Gastrocnemius medialis (tissue), 4 donors: ENCODE data around the gene ACHE. TPM values are rescaled to one million over a fixed set of nuclear protein-coding genes. Genes with fewer than 3 reads are reported as not detected.

Experiments used
- ATAC-seq, 2 donors: fragments of 150-250 bp; one replicate each; pipeline ENCODE4 v1.9.1; 2016
- DNase-seq, 2 donors: peaks; one replicate each; pipeline ENCODE4 v3.0.0-alpha.2; 2019
- H3K27ac ChIP-seq, 4 donors: fragments of 200-600 bp; sonication (generic); 1 replicate in 1 of 4; 2 replicates in 3 of 4; pipeline ENCODE4 v1.5.1; 2016 to 2018; ENCODE audit warnings: mild to moderate bottlenecking in 2 of 4, moderate library complexity in 1 of 4
- H3K27me3 ChIP-seq, 3 donors: fragments of 200-600 bp; sonication (generic) in 2 of 3; 1 replicate in 1 of 3; 2 replicates in 2 of 3; pipeline versions ENCODE4 v1.5.1 to v1.6.0; 2016 to 2019; ENCODE audit warnings: mild to moderate bottlenecking in 1 of 3, moderate library complexity in 1 of 3
- H3K36me3 ChIP-seq, 2 donors: fragments of 200-600 bp; sonication (generic) in 1 of 2; one replicate each; pipeline ENCODE4 v1.5.1; 2017 to 2018
- H3K4me1 ChIP-seq, 2 donors: fragments of 200-600 bp; sonication (generic) in 1 of 2; one replicate each; pipeline ENCODE4 v1.5.1; 2016 to 2017; ENCODE audit warnings: mild to moderate bottlenecking in 2 of 2
- H3K4me3 ChIP-seq, 4 donors: fragments of 200-600 bp; sonication (generic) in 3 of 4; 1 replicate in 1 of 4; 2 replicates in 3 of 4; pipeline ENCODE4 v1.5.1; 2016 to 2019; ENCODE audit warnings: mild to moderate bottlenecking in 2 of 4
- H3K9me3 ChIP-seq, 3 donors: fragments of 200-600 bp; sonication (generic) in 2 of 3; 1 replicate in 1 of 3; 2 replicates in 2 of 3; pipeline ENCODE4 v1.5.1; 2016 to 2019
- POLR2A ChIP-seq, 2 donors: fragments of 450-650 bp; IDR thresholded peaks; one replicate each; pipeline ENCODE4 v1.6.1; 2017; ENCODE audit warnings: antibody characterized with exemption in 2 of 2, mild to moderate bottlenecking in 2 of 2, moderate library complexity in 2 of 2
- in situ Hi-C, 4 donors: fragments of 200-750 bp; cut with MboI; loops; one replicate each; pipeline versions ENCODE4 v1.15.0 to v1.8.0; 2017; ENCODE audit warnings: low sequenced_read_pairs in 4 of 4
- intact Hi-C: fragments of 100-400 bp; cut with DNase I; formaldehyde crosslinking; loops from one replicate; pipeline ENCODE4 v1.15.1; 2023; ENCODE audit warnings: low total_unique reads
- microRNA-seq, 2 donors: library from miRNA; unstranded; fragments of <30 nt; microRNA quantifications; one replicate each; pipeline ENCODE4, GENCODE V29; 2016; ENCODE audit warnings: borderline replicate concordance in 2 of 2
- total RNA-seq, 4 donors: library from RNA; depleted of rRNA; stranded (reverse); fragments of >200 nt; gene quantifications; one replicate each; pipeline versions ENCODE4 v1.1.0 to v1.2.3, GENCODE V29; 2016
- TF ChIP-seq, protein P1 (sequence below), 5 experiments: fragments of 450-650 bp in 3 of 5; fragments of 200-600 bp in 2 of 5; sonication (generic) in 2 of 5; IDR thresholded peaks in 4 of 5; conservative IDR thresholded peaks in 1 of 5; 1 replicate in 4 of 5; 2 replicates in 1 of 5; pipeline ENCODE4 v1.5.1; 2016 to 2019; ENCODE audit warnings: antibody characterized with exemption in 5 of 5, mild to moderate bottlenecking in 3 of 5, moderate library complexity in 3 of 5

ACHE gene
- total RNA-seq, 4 donors from 2014 or later, result 6.5 to 59.5 (median 11.4) TPM

DNA sequence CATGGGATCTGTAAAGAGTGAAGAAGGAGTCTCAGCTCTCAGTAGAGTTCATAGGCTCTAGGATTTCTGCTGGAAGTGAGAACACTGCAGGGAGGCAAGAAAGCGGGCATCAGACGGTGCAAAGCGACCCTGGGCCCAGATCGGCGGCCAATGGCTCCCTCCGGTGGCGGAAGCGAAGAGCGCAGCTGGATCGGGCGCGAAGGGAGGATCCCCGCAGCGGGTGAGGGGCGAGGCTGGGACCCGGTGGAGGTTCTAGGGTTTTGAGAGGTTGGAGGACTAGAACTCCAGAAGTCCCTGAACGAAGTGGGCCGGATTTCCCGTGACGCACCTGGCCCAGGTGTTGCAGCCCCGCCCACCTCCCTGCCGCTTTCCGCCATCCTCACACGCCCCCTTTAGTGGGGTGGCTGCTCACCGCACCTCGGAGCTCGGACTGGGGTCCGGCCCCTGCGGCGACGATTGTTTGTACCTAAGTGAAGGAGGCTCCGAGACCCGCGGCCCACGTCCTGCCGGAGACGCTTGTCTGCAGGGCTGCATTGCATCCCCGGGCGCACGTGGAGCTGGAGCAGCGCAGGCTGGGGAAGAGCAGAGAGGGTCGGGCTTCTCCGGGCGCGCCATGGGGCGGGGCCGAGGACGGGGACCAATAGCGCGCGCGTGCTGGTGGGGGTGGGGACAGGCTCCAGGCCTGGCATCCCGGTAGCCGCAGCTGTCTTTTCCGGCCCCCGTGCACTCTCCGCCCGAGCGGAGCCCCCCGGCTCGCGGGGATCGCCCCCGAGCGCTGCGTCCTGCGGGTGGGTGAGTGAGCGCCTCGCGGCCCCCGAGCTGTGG is 43.4 kb downstream of the ACHE start, which contains the start of gene SLC12A9:
SLC12A9 (plus strand) TSS at position 666 of the 825 bp plus-strand sequence. CDS start 1,485 bp downstream, outside the sequence.
- Histone ChIP-seq H3K9me3 (no peaks in the 10 kb centered on the region), H3K36me3 (no peaks in the 10 kb centered on the region), H3K27ac (peak within 1 kb of the TSS; percentile 38 to 77 (median 58)), H3K4me1 (peaks cover 7 to 16% of the 10 kb centered on the region in 2 donors), H3K4me3 (peak within 1 kb of the TSS; percentile 64 to 71 (median 69)), H3K27me3 (no peaks in the 10 kb centered on the region)
- in situ Hi-C loops (loop anchor here (5.0 to 25.0 kb wide), 6 partner anchors 55 to 415 kb away; partner anchors contain the start of genes POP7 (in 3 of the 4), SPACDR (in 2 of the 4), EPO (in 1 of the 4) and FBXO24 (in 1 of the 4)), intact Hi-C loops (loop anchor here (2.0 kb wide), 2 partner anchors 49 to 147 kb away; no protein-coding TSS in a partner anchor)
- ATAC-seq (peak; percentile 87 to 95), DNase-seq (peak; percentile 70 to 76)
- TF ChIP-seq, protein P1, sequence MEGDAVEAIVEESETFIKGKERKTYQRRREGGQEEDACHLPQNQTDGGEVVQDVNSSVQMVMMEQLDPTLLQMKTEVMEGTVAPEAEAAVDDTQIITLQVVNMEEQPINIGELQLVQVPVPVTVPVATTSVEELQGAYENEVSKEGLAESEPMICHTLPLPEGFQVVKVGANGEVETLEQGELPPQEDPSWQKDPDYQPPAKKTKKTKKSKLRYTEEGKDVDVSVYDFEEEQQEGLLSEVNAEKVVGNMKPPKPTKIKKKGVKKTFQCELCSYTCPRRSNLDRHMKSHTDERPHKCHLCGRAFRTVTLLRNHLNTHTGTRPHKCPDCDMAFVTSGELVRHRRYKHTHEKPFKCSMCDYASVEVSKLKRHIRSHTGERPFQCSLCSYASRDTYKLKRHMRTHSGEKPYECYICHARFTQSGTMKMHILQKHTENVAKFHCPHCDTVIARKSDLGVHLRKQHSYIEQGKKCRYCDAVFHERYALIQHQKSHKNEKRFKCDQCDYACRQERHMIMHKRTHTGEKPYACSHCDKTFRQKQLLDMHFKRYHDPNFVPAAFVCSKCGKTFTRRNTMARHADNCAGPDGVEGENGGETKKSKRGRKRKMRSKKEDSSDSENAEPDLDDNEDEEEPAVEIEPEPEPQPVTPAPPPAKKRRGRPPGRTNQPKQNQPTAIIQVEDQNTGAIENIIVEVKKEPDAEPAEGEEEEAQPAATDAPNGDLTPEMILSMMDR (IDR thresholded peaks at IDR 0.05 in 4 of 5, conservative IDR thresholded peaks at IDR 0.05 in 1 of 5), result peak; percentile 78 to 90 (median 84)
- TF ChIP-seq POLR2A (IDR thresholded peaks at IDR 0.05), result peak in 1 of 2 donors; percentile 22

DNA sequence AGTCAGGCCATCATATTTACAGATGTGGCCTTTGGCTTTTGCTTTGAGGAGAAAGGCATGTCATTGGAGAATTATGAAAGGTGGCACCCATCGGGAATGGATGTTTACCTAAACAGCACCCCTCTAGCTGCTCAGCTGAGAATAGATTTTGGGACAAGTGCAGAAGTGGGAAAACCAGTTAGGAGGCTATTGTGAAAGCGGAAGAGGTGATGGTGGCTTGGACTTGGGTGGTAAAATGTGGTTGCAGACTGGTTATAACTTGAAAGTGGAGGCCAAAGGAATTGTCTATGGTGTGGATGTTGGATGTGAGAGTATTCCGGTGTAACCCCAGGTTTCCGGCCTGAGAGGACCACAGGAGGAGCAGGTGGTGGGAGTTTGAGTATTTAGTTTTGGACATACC is 48.3 kb downstream of the ACHE start:
- intact Hi-C loops (no loop called here), in situ Hi-C loops (no loop called here)
- Histone ChIP-seq H3K27ac (no peak overlapping the region), H3K4me1 (peaks cover 7% of the 10 kb centered on the region in 2 donors), H3K36me3 (no peaks in the 10 kb centered on the region), H3K27me3 (no peaks in the 10 kb centered on the region), H3K9me3 (no peaks in the 10 kb centered on the region), H3K4me3 (no peak overlapping the region)
- DNase-seq (no peak), ATAC-seq (no peak)
- TF ChIP-seq, protein P1 (IDR thresholded peaks at IDR 0.05 in 4 of 5, conservative IDR thresholded peaks at IDR 0.05 in 1 of 5), result no peak
- TF ChIP-seq POLR2A (IDR thresholded peaks at IDR 0.05), result no peak

DNA sequence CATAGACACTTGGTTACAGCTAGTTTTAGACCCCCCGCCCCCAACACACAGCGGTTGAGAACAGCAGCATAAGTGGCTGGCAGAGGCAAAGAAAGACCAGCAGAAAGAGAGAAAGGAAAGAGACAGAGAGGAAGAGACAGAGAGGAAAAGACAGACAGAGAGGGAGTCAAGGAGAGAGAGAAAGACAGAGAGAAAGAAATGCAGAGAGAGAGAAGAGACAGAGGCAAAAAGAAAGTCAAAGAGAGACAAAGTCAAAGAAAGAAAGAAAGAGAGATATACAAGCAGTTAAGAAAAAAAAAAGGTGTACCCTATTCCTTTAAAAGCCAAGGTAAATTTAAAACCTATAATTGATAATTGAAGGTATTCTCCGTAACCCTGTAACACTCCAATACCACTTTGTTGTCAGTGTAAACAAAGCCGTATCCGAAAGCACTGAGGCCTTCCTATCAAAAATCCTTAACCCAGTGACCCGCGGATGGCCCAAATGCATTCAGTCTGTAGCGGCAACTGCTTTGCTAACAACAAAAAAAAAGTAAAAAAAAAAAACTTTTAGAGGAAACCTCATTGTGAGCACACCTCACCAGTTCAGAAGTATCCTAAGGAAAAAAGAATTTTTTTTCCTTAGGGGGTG is 55.1 kb downstream of the ACHE start:
- intact Hi-C loops (no loop called here), in situ Hi-C loops (no loop called here)
- H3K9me3 ChIP-seq, result no peaks in the 10 kb centered on the region
- DNase-seq, result no peak
- H3K27me3 ChIP-seq, result no peaks in the 10 kb centered on the region
- ATAC-seq, result no peak
- H3K4me3 ChIP-seq, result no peak overlapping the region
- H3K27ac ChIP-seq, result no peak overlapping the region
- H3K4me1 ChIP-seq, result peaks cover 4 to 5% of the 10 kb centered on the region in 2 donors
- no peaks in the 10 kb centered on the region for H3K36me3 ChIP-seq
- TF ChIP-seq, protein P1 (IDR thresholded peaks at IDR 0.05 in 4 of 5, conservative IDR thresholded peaks at IDR 0.05 in 1 of 5), result no peak
- TF ChIP-seq POLR2A (IDR thresholded peaks at IDR 0.05), result no peak

Small RNA genes lying within 50 kb of the gene (microRNA-seq; reads per million reads assigned to microRNA genes)
- 0 reads per million in 2 donors for gene MIR6875

Other genes with a start within 250 kb of the ACHE start
- not detected for gene ACTL6B, start 239.4 kb downstream of the ACHE start, total RNA-seq
- 100 to 1,000 TPM; 108 to 163 (median 129) TPM for gene GNB2, start 222.1 kb downstream of the ACHE start, total RNA-seq
- 10 to 100 TPM; 16.4 to 21.1 (median 16.6) TPM for gene GIGYF1, start 201.6 kb downstream of the ACHE start, total RNA-seq
- 10 to 100 TPM; 39.8 to 76.3 (median 63.0) TPM for gene POP7, start 189.8 kb downstream of the ACHE start, total RNA-seq
- not detected for gene EPO, start 175.4 kb downstream of the ACHE start, total RNA-seq
- not detected for gene ZAN, start 162.3 kb downstream of the ACHE start, total RNA-seq
- gene EPHB4, start 68.4 kb downstream of the ACHE start, total RNA-seq, result 10 to 100 TPM in 3 of 4 donors, 1 to 10 TPM in 1; 6.3 to 16.2 (median 12.3) TPM
- 1 to 10 TPM; 2.5 to 4.3 (median 3.8) TPM for gene SLC12A9, start 43.2 kb downstream of the ACHE start, total RNA-seq
- gene TRIP6, start 28.5 kb downstream of the ACHE start, total RNA-seq, result 1 to 10 TPM; 4.6 to 9.1 (median 7.3) TPM
- gene SRRT, start 20.8 kb downstream of the ACHE start, total RNA-seq, result 10 to 100 TPM; 35.0 to 47.3 (median 39.8) TPM
- 1 to 10 TPM; 2.0 to 7.1 (median 4.0) TPM for gene UFSP1, start 6.2 kb downstream of the ACHE start, total RNA-seq
- gene MUC3A, start 53.6 kb upstream of the ACHE start, total RNA-seq, result under 1 TPM in 3 of 4 donors, not detected in 1; 0.04 to 0.71 (median 0.32) TPM
- 1 to 10 TPM in 1 of 4 donors, not detected in 3; 1.4 TPM for gene MUC12, start 73.7 kb upstream of the ACHE start, total RNA-seq
- under 1 TPM in 1 of 4 donors, not detected in 3; 0.05 TPM for gene MUC17, start 124.2 kb upstream of the ACHE start, total RNA-seq
- 10 to 100 TPM in 1 of 4 donors, 1 to 10 TPM in 3; 4.2 to 11.4 (median 6.9) TPM for gene TRIM56, start 189.6 kb upstream of the ACHE start, total RNA-seq
- 10 to 100 TPM in 3 of 4 donors, 1 to 10 TPM in 1; 5.9 to 21.7 (median 12.3) TPM for gene SERPINE1, start 231.2 kb upstream of the ACHE start, total RNA-seq